GM12864 (cell line): Measurements from ENCODE around the gene FAM163B.

Source experiments
- DNase-seq: peaks from one replicate; pipeline ENCODE4 v3.0.0-alpha.2; 2011; ENCODE audit warnings: low read depth
- H3K4me3 ChIP-seq: 2 replicates; pipeline ENCODE4 v1.5.1; 2011; ENCODE audit warnings: mild to moderate bottlenecking, low read depth, low read length, control low read depth
- TF ChIP-seq, protein P1 (sequence below): IDR thresholded peaks from 2 replicates; pipeline ENCODE4 v1.5.1; 2011; ENCODE audit warnings: low read depth, mild to moderate bottlenecking, moderate library complexity, low read length, control low read depth, inconsistent platforms; ENCODE audit errors: missing control alignments

FAM163B gene

DNA sequence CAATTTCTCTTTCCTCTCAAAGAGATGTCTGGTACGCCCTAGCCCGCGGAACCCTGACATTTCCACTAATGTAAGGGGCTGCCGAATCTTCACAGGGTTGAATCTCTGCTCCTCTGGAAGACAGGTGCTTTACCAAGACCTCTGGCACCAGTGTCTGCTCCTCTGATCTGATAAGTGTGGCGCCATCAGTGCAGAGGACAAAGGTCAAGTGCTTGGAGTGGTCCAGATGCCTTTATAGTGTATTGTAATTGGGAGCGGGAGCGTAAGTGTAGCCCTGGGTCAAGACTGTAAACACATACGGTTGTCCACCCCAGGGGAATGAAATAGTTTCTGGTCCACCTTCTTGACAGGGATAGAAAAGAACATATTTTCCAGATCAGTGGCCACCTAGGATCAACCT is 57.0 kb downstream of the FAM163B start:
- TF ChIP-seq, protein P1, sequence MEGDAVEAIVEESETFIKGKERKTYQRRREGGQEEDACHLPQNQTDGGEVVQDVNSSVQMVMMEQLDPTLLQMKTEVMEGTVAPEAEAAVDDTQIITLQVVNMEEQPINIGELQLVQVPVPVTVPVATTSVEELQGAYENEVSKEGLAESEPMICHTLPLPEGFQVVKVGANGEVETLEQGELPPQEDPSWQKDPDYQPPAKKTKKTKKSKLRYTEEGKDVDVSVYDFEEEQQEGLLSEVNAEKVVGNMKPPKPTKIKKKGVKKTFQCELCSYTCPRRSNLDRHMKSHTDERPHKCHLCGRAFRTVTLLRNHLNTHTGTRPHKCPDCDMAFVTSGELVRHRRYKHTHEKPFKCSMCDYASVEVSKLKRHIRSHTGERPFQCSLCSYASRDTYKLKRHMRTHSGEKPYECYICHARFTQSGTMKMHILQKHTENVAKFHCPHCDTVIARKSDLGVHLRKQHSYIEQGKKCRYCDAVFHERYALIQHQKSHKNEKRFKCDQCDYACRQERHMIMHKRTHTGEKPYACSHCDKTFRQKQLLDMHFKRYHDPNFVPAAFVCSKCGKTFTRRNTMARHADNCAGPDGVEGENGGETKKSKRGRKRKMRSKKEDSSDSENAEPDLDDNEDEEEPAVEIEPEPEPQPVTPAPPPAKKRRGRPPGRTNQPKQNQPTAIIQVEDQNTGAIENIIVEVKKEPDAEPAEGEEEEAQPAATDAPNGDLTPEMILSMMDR, result no peak
- H3K4me3 ChIP-seq, result no peak overlapping the region
- DNase-seq, result no peak

- DNase-seq, result no peak
- TF ChIP-seq, protein P1, result no peak
- H3K4me3 ChIP-seq, result no peak overlapping the region
Measured at GRCh38 chr9:133551446-133551845, 57.7 kb downstream of the FAM163B start.

- no peak for DNase-seq
- TF ChIP-seq, protein P1, result no peak
Measured at GRCh38 chr9:133547116-133547515, 62.1 kb downstream of the FAM163B start.

DNA sequence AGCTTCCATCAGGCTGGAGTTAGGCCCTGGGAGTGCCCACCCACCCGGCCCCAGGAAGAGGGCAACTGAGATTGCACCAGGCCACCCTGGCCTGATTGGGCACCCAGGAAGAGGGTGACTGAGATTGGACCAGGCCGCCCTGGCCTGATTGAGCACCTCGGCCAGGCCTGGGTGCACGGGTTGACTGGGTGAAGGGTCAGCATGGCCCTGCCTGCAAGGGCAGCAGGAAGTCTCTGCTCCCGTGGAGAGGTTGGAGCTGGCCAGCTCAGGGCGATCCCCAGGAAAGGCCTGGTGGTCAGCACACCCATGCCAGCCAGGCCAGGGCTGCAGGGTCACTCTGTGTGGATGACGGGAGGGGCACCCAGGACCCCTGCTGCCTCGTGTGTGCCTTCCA is 62.9 kb downstream of the FAM163B start:
- no peak for DNase-seq

More at GRCh38 chr9:133547116-133547515, 62.1 kb downstream of the FAM163B start:
- H3K4me3 ChIP-seq, result no peak overlapping the region

DNA sequence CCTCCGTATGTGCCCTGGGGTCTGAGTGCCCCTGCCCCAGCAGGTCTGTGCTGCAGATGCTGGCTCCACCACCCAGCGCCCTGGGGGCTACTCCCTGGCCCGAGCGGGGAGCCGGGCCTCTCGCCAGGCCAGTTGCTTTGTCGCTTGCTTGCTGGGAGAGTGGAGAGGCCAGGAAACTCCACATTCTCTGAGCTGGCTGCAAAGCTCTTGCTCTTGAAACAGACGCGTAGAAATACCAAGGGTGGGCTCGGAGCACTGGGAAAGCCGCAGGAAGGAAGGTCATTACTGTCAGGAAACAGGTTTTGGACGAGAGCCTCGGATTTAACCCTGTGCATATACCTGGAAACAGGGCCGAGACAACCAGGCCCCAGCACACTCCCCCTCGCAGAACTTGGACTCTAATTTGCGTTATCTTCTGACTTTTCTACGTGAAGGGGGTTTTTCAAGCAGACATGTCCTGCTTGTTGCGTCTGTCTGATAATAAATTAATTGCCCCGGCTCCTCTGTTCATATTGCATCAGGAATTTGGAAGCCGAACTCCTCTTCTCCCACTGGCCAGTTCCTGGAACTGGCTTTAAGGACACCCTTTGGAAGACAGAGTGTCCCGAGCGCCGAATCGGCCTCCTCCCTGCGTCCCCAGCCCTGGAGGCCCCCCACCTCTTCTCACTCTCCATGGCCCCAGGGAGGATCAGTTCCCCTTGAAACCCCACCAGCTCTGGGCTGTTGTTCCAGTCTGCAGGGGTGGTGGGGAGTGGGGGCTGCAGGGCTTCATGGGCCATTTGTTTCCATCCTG is 63.5 kb downstream of the FAM163B start:
- H3K4me3 ChIP-seq, result no peak overlapping the region
- DNase-seq, result no peak
- TF ChIP-seq, protein P1, result no peak

More for the DNA sequence above, 62.9 kb downstream of the FAM163B start:
- TF ChIP-seq, protein P1, result no peak
- no peak overlapping the region for H3K4me3 ChIP-seq

DNA sequence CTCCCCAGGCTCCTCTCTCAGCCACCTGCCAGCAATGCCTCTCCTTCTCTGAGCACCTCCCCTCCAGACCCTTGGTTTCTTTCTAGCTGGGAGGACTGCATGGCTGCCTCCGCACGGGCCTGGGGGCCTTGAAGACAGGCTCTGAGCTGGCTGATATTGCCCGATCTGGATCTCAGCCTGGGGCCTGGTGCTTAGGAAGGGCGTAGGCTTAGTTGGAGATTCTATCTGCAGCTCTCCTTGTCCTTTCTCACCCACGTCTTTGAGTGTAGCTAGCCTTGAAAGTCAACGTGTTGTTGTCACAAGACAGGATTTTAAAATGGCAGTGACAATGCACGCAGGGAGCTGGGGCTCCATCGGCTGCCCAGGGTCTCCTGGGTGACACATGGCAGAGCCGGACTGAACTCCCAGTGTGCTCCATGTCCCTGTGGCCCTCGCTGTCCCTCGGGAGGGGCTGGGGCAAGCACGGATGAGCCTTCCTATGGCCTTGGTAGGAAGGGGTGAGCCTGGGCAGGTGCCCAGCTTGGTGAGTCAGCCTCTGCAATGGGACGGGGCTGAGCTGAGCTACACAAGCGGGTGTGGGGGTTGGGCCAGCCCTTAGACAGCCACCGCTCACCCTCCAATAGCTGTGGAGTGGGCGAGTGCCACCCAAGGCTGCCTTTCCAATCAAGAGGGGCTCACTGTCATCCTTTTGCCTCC is 65.3 kb downstream of the FAM163B start:
- no peak for DNase-seq
- TF ChIP-seq, protein P1, result no peak
- H3K4me3 ChIP-seq, result no peak overlapping the region
